ENCODE measurements around the gene SLC26A2. TPM values are rescaled to one million over a fixed set of nuclear protein-coding genes. Genes with fewer than 3 reads are reported as not detected.

The SLC26A2 gene
- total RNA-seq, 3 donors from 2014 or later: 562 to 1,399 (median 853) TPM

- Histone ChIP-seq H3K4me1 (ENCODE audit: low read depth) (no peaks in the 10 kb centered on the region), H3K4me3 (no peak overlapping the region), H3K9me3 (no peaks in the 10 kb centered on the region), H3K36me3 (ENCODE audit: low read depth) (no peaks in the 10 kb centered on the region)
- DNase-seq (no peak), ATAC-seq (no peak)
- TF ChIP-seq CTCF (IDR thresholded peaks at IDR 0.05): no peak
- intact Hi-C loops (cut with DNase I, micrococcal nuclease): no loop called here
Measured at GRCh38 chr5:149915392-149916260, 44.9 kb upstream of the SLC26A2 start.

GRCh38 chr5:149916334-149917072 lies 44.1 kb upstream of the SLC26A2 start:
- intact Hi-C loops (cut with DNase I, micrococcal nuclease): no loop called here
- Histone ChIP-seq H3K4me1 (ENCODE audit: low read depth) (no peaks in the 10 kb centered on the region), H3K4me3 (no peak overlapping the region), H3K36me3 (ENCODE audit: low read depth) (no peaks in the 10 kb centered on the region), H3K9me3 (no peaks in the 10 kb centered on the region)
- DNase-seq (no peak), ATAC-seq (no peak)
- no peak for TF ChIP-seq CTCF (IDR thresholded peaks at IDR 0.05)

GRCh38 chr5:149917073-149917676 lies 43.4 kb upstream of the SLC26A2 start:
- no peak for DNase-seq
- intact Hi-C loops (cut with DNase I, micrococcal nuclease): no loop called here
- Histone ChIP-seq H3K4me3 (no peak overlapping the region), H3K36me3 (ENCODE audit: low read depth) (no peaks in the 10 kb centered on the region), H3K9me3 (no peaks in the 10 kb centered on the region), H3K4me1 (ENCODE audit: low read depth) (no peaks in the 10 kb centered on the region)
- ATAC-seq: no peak
- TF ChIP-seq CTCF (IDR thresholded peaks at IDR 0.05): no peak

GRCh38 chr5:149921597-149921996 lies 39.0 kb upstream of the SLC26A2 start:
- no peak for TF ChIP-seq CTCF (IDR thresholded peaks at IDR 0.05)
- Histone ChIP-seq H3K36me3 (ENCODE audit: low read depth) (no peaks in the 10 kb centered on the region), H3K9me3 (no peaks in the 10 kb centered on the region), H3K4me3 (no peak overlapping the region), H3K4me1 (ENCODE audit: low read depth) (no peaks in the 10 kb centered on the region)
- DNase-seq (no peak), ATAC-seq (no peak)
- intact Hi-C loops (cut with DNase I, micrococcal nuclease): no loop called here

GRCh38 chr5:149922950-149923349 lies 37.6 kb upstream of the SLC26A2 start:
- TF ChIP-seq CTCF (IDR thresholded peaks at IDR 0.05): no peak
- H3K9me3 ChIP-seq: no peaks in the 10 kb centered on the region
- no peak for ATAC-seq
- H3K4me3 ChIP-seq: no peak overlapping the region
- no peak for DNase-seq
- intact Hi-C loops (cut with DNase I, micrococcal nuclease): no loop called here
- H3K4me1 ChIP-seq (ENCODE audit: low read depth): no peaks in the 10 kb centered on the region
- H3K36me3 ChIP-seq (ENCODE audit: low read depth): no peaks in the 10 kb centered on the region
